ENCODE results near the gene MYPN.

MYPN gene

DNA sequence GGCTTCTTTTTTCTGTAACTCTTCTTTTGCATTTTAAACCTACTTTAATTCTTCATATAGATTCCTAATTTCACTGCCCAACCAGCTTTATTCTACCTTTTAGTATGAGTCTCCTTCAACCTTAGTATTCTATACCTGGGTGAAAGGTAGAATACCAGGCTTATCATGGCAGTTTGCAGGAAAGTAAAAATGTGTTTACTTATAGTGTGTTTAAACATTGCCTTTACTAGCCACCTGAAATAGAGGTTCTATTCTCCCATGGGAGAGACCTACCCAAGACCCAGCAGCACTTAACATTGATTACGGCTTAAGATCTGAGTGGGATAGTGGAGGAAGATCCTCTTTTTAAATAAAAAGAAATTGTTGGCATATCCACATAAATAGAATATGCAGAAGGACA, 1.6 kb upstream of the MYPN start:
- TF ChIP-seq CTCF (IDR thresholded peaks at IDR 0.05) (no peak), ZFX (IDR thresholded peaks at IDR 0.05; ENCODE audit: borderline replicate concordance) (no peak)
- H3K27ac ChIP-seq, result no peak overlapping the region

- no peak overlapping the region for H3K27ac ChIP-seq
- TF ChIP-seq ZFX (IDR thresholded peaks at IDR 0.05; ENCODE audit: borderline replicate concordance) (no peak), CTCF (IDR thresholded peaks at IDR 0.05) (no peak)
These were observed 1.2 kb upstream of the MYPN start for GRCh38 chr10:68108051-68108450.

- H3K27ac ChIP-seq, result no peak overlapping the region
- TF ChIP-seq CTCF (IDR thresholded peaks at IDR 0.05), result no peak
These were observed 635 bp upstream of the MYPN start for GRCh38 chr10:68108653-68109052.

DNA sequence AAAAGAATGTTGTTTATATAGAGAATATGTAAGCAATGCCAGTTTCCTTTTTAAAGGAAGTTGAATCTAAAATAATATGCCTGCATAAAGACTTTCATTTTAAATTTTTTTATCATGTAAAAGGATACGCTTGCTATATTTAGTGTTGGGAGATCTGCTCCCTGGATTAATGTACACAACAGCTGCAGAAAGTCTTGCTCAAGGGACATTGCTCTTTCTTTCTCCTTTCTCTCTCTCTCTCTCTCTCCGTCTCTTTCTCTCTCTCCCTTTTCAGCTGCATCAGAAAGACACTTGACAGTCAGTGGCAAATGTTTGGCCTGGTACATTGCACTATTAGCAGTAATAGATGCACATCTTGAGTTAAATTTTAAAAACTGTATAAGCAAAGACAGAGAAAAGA, 739 bp downstream of the MYPN start:
- H3K27ac ChIP-seq, result no peak overlapping the region
- TF ChIP-seq ZFX (IDR thresholded peaks at IDR 0.05; ENCODE audit: borderline replicate concordance), result no peak
- no peak for TF ChIP-seq CTCF (IDR thresholded peaks at IDR 0.05)

GRCh38 chr10:68111584-68111983, 2.3 kb downstream of the MYPN start:
- no peak overlapping the region for H3K27ac ChIP-seq
- TF ChIP-seq CTCF (IDR thresholded peaks at IDR 0.05), result no peak
- no peak for TF ChIP-seq ZFX (IDR thresholded peaks at IDR 0.05; ENCODE audit: borderline replicate concordance)

GRCh38 chr10:68112837-68113236, 3.5 kb downstream of the MYPN start:
- TF ChIP-seq ZFX (IDR thresholded peaks at IDR 0.05; ENCODE audit: borderline replicate concordance), result no peak
- TF ChIP-seq CTCF (IDR thresholded peaks at IDR 0.05), result no peak
- no peak overlapping the region for H3K27ac ChIP-seq

DNA sequence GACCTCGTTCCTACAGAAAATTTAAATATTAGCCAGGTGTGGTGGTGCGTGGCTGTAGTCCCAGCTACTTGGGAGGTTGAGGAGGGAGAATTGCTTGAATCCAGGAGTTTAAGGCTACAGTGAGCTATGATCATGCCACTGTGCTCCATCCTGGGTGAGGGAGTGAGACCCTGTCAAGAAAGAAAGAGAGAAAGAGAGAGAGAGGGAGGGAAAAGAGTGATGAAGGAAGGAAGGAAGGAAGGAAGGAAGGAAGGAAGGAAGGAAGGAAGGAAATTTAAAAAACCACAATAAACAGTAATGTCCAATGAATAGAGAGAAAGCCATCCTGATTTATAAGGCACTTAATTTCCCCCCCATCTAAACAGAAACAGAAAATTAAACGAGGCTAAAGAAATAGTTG, 9.4 kb downstream of the MYPN start:
- no peak for TF ChIP-seq ZFX (IDR thresholded peaks at IDR 0.05; ENCODE audit: borderline replicate concordance)
- no peak for TF ChIP-seq CTCF (IDR thresholded peaks at IDR 0.05)
- no peak overlapping the region for H3K27ac ChIP-seq

Data from 22Rv1 (cell line).